Left cardiac atrium (tissue), 4 donors: ENCODE data around the gene IRF1. TPM values are rescaled to one million over a fixed set of nuclear protein-coding genes. Genes with fewer than 3 reads are reported as not detected.
A peak's percentile ranks its signal among the peaks of the same experiment; 100 is the strongest.
"Not testable (repeated sequence)": the region's sequence is repeated elsewhere in the genome, so short reads cannot be mapped to it uniquely, and the experiment has no call there.

Experiments
- ATAC-seq, 2 donors: fragments of 200-7000 bp; cut with Tn5 transposase; one replicate each; pipeline ENCODE4 v1.9.1; 2020; ENCODE audit warnings: mild to moderate bottlenecking in 2 of 2, moderate library complexity in 2 of 2
- DNase-seq: peaks from one replicate; pipeline ENCODE4 v3.0.0-alpha.2; 2020
- intact Hi-C, 2 donors: fragments of 100-400 bp; cut with DNase I; formaldehyde crosslinking; loops; one replicate each; pipeline versions ENCODE4 v1.14.1 to v1.15.1; 2022 to 2023
- total RNA-seq, 2 donors: library from RNA; stranded (reverse); fragmentation: NEBNext Ultra II Directional; extraction: Animal tissue kit (Norgen Biotek cat#: 25700); gene quantifications; one replicate each; pipeline ENCODE4 v1.2.1, GENCODE V29; 2021
- donor health status: DM: no; HTN: yes; CAD: no.
- donor health status: DM: no; HTN: yes; CAD: no; lungs with severe emphysema.
- donor health status: DM: yes; HTN: yes; CAD: no.
- donor health status: Dilated cardiomyopathy.

Gene IRF1
- total RNA-seq, 2 donors from 2014 or later: 11.8 to 21.4 TPM

DNA sequence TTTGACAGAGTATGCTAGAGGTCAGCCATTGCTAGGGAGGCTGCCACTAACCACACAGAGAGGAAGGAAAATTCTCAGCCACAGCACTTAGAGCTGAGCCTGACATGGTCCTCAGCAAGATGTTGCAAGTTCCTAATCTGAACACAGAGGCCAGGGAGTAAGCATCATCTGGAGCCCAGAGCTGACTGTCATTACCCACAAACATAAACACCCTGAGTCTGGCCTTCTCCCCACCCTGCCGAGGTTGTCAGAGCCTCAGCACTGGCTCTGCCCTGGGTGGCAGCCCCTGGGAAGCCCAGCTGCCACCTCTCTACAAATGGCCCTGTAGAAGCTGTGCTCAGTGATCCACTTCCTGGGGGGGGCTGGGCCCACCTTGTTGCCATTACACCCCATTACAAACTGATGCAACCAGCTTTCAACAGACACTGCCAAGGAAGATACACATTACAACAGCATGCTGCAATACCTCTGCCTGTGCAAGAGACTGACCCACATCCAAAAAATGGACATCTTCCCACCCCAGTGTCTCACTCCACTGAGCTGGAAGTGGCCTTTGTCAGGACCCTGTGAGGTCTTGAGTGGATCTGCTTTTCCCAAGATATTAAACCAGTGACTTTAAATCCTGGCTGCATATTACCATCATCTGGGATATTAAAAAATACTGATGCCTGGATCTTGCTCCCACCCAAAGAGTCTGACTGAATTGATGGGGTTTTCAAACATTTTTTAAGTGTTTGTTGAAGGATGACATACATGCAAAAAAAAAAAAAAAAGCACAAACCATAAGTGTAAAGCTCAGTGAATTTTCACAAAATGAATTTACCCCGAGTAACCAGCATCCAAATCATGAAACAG is 33.0 kb downstream of the IRF1 start:
- DNase-seq: no peak
- intact Hi-C loops: no loop called here
- peak; percentile 25 to 57 for ATAC-seq

DNA sequence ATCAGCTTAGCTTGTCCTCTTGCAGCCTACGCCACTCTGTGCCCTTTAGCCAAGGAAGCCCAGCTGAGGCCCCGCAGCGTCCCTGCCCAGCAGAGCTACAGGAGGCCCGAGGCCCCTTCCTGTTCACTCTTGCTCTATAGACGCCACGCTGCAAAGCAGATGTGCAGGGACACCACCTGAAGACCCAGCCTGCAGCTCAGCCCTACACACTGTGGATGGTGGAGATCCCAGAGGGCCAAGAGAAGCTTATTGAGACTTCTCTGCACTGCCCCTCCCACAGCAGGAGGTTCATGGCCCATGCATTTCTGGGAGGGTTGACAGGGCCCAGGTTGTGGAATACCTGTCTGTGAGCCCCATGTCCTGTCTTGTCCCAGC is 33.6 kb downstream of the IRF1 start:
- DNase-seq (no peak), ATAC-seq (no peak)
- intact Hi-C loops: no loop called here

- peak; percentile 79 for DNase-seq
- intact Hi-C loops: no loop called here
- peak; percentile 74 to 78 for ATAC-seq
Observed at GRCh38 chr5:132456296-132456986, 34.1 kb downstream of the IRF1 start.

DNA sequence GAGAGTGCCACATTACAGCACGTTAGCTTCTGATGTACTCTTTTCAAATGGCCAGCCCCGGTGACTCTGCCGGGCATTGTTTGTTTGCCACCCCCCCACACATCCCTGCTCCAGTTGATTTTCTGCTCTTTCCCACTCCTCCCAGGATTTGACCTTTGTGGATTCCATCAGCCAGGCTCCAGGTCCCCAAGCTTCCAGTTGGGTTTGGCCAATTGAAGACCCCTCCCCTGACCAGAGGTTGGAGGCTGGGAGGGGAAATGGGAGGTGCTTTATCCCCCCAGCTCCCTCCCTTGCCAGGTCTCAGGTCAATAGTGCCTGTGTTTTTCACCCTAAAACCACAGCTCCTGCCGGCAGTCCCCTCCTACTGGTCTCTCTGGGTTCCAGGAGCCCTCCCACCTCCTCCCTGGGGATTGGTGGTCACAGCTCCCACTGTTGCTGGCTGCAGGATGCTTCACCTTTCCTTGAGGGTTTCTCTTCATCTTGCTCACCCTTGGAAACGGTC is 34.9 kb downstream of the IRF1 start:
- intact Hi-C loops: no loop called here
- ATAC-seq (no peak), DNase-seq (no peak)

DNA sequence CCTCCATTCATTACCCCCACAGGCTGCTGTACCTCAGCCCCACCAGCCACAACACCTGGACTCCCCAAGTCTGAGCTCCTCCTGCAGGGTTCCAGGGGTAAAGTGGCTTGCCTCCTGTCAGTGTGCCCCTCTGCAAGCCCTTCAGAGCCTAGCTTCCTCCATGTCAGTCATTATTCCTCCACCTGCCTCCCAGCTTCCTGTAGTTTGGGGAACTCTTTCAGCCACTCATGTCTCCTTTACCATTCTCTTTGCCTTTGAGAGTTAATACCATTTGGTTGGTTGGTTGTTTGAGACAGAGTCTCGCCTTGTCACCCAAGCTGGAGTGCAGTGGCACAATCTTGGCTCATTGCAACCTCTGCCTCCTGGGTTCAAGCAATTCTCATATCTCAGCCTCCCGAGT is 36.2 kb downstream of the IRF1 start:
- intact Hi-C loops: no loop called here
- no peak for DNase-seq
- ATAC-seq: no peak

GRCh38 chr5:132451387-132451786 is 39.2 kb downstream of the IRF1 start:
- ATAC-seq (peak in 1 of 2 donors; percentile 4), DNase-seq (no peak)
- intact Hi-C loops: no loop called here

DNA sequence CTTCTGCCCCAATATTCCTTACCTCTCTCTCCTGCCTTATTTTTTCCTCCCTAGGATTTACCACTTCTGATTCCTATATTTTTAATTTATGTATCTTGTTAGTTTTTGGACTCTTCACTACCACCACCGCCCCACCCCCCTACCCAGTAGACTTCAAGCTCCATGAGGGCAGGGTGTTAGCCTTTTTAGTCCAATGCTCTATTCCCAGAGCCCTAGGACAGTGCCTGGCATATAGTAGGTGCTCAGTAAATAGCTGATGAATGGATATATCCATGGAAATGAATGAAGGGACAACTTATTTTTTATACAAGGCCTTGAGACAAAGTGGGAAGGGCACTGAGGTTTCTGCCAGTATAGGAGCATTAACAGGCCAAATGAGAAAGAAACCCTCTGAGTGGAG is 41.5 kb downstream of the IRF1 start:
- no peak for DNase-seq
- ATAC-seq: no peak
- intact Hi-C loops: no loop called here

DNA sequence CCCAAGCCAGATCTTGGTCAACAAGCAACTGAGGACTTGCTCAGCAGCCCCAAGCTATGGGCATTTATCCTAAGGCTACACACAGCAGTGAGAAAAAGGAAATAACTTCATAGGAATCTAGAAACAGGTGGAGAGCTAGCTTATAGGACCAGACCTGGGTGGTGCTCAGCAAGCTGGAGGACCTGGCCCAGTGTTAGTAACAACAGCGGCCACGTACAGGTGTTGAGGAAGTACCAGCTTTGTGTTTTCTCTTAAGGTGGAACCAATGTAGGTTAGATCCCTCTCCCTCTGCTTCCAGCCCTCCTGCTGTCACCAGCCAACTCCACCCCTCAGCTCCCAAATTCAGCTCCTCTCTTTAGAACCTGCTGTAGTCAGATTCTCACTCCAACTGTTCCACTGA is 43.4 kb downstream of the IRF1 start:
- ATAC-seq (no peak), DNase-seq (no peak)
- intact Hi-C loops: no loop called here

DNA sequence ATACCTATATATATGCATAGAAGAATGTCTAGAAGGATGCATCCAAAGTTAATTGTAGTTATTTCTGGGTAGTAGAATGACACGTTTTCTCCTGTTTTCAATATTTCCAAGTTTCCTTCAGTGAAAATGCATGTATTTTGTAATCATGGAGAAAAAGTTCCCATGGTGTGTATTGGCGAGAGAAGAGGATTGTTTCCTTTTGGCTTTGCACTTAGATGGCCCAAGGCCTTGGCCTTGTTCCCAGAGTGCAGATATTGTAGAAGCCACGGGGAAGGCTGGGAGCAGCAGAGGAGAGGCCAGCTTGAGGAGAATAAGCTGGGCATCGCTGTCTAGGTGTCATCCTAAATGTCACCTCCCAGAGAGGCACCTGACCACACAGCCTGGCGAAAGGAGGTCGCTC is 44.0 kb downstream of the IRF1 start:
- intact Hi-C loops: no loop called here
- ATAC-seq: peak; percentile 83 to 97
- peak; percentile 86 for DNase-seq

DNA sequence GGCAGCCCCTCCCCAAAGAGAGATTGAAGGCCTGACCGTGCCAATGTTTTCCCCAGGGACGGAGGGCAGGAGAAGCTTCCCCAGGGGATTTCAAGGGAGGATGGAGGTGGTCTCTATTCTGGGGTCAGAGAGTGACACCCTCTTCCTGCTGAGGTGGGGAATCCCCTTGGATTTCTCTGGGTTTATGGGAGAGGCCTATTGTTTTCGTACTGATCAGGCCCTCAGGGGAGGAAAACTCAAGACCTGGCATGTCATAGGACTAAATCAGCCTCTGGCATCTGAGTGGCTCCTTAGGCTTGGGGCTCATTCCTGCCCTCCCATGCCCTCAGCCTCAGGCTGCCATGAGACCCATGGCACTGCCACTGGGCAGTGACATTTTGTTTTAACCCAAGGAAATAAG is 44.6 kb downstream of the IRF1 start:
- peak in 1 of 2 donors; percentile 10 for ATAC-seq

GRCh38 chr5:132445640-132445923 is 45.0 kb downstream of the IRF1 start:
- intact Hi-C loops: no loop called here
- DNase-seq (no peak), ATAC-seq (no peak)

More for the DNA sequence above, 44.6 kb downstream of the IRF1 start:
- no peak for DNase-seq
- intact Hi-C loops: no loop called here

DNA sequence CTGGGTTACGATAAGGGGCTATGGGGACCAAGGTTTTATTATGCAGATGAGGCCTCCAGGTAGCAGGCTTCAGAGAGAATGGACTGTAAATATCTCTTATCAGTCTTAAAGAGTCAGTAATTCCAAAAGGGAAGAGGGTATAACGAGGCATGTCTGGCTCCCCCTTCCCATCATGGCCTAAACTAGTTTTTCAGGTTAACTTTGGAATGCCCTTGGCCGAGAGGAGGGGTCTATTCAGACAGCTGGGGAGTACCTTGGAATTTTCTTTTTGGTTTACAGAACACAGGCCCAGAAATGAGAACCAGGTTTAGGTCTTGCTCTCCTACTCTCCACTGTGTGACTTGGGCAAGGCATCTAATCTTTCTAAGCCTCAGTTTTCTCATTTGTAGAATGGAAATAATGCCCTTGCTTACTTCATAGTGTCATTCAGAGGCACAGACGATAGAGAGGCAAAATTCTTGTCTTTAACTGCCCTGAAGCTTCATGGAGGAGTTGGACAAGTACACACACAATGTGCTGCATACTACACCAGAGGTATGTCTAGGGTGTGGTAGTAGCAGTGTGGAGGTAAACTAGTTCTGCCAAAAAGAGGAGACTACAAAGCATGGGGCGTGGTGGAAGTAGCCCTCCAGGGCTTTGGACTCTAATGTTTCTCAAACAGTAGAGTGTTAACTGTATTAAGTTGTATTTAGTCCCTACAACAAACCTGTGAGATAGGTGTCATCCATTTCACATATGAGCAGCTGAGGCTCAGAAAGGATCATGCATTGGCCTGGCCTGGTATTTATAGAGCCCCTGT is 45.5 kb downstream of the IRF1 start:
- no peak for DNase-seq
- no peak for ATAC-seq
- intact Hi-C loops: no loop called here

GRCh38 chr5:132444061-132444460 is 46.5 kb downstream of the IRF1 start:
- intact Hi-C loops: no loop called here
- no peak for ATAC-seq
- no peak for DNase-seq

DNA sequence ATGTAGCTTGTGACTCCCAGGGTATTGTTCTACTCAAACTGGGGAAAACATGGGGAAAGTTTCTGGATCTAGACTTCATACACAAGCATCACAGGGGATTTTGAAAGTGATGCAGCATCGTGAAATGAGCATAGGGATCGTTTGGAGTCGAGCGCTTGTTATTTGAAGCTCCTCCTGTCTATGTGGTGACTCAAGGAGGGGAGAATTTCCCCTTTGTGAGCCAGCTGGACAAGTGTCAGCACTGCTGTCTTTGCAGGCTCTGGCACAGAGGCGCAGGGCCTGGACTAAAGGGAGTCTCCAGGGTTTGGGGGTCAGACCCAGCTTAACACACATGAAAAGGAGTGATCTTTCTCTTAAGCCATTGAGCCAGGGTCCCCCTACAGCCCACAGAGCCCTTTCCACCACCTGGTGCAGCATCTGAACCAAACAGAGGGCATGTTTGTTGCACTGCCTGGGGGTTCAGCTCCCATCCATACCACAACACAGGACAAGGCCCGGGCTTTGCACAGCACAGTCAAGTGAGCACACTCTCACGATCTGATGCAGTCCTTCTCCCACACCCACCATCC is 51.0 kb downstream of the IRF1 start:
- DNase-seq (peak; percentile 86), ATAC-seq (peak; percentile 84 to 92)
- intact Hi-C loops: loop anchor here in 1 of 2 donors (5.0 kb wide), 1 partner anchor 38 kb away; no protein-coding TSS in a partner anchor

GRCh38 chr5:132438917-132439316 is 51.7 kb downstream of the IRF1 start:
- intact Hi-C loops: loop anchor here in 1 of 2 donors (5.0 kb wide), 1 partner anchor 38 kb away; no protein-coding TSS in a partner anchor
- peak; percentile 33 to 64 for ATAC-seq
- DNase-seq: no peak

- not testable (repeated sequence) for DNase-seq, ATAC-seq
- intact Hi-C loops: loop anchor here in 1 of 2 donors (5.0 kb wide), 1 partner anchor 39 kb away; no protein-coding TSS in a partner anchor
Observed at GRCh38 chr5:132438267-132438645, 52.3 kb downstream of the IRF1 start.

GRCh38 chr5:132437604-132438266 is 52.8 kb downstream of the IRF1 start:
- intact Hi-C loops: loop anchor here in 1 of 2 donors (5.0 kb wide), 1 partner anchor 40 kb away; no protein-coding TSS in a partner anchor
- peak; percentile 78 for DNase-seq
- ATAC-seq: peak; percentile 76 to 82

DNA sequence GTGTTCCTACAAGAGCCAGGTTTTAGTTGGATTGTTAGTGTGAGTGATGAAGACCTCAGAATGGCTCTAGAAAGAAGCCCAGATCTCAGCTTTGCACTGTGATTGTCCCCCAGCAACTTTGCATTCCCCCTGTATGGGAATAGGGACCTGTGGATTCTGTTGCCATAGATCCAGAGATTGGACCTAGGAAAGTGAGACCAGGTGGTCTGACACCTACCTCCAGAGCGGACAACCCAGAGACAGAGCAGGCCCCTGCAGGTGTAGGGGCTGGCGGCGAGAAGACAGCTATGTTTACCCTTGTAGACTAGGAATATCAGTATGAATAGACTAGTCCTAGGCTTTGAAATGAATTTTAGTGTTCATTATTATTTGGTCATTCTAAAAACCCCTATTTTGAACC is 53.6 kb downstream of the IRF1 start:
- ATAC-seq (no peak), DNase-seq (no peak)
- intact Hi-C loops: loop anchor here in 1 of 2 donors (5.0 kb wide), 1 partner anchor 40 kb away; no protein-coding TSS in a partner anchor

- intact Hi-C loops: loop anchor here in 1 of 2 donors (5.0 kb wide), 1 partner anchor 41 kb away; no protein-coding TSS in a partner anchor
- DNase-seq (no peak), ATAC-seq (no peak)
Observed at GRCh38 chr5:132435886-132436285, 54.7 kb downstream of the IRF1 start.
